ENCODE results near the gene MS4A10. TPM values are rescaled to one million over a fixed set of nuclear protein-coding genes. Genes with fewer than 3 reads are reported as not detected.

MS4A10 gene
- total and polyA plus RNA-seq, 8 donors = 0.18 TPM; not detected in 7

DNA sequence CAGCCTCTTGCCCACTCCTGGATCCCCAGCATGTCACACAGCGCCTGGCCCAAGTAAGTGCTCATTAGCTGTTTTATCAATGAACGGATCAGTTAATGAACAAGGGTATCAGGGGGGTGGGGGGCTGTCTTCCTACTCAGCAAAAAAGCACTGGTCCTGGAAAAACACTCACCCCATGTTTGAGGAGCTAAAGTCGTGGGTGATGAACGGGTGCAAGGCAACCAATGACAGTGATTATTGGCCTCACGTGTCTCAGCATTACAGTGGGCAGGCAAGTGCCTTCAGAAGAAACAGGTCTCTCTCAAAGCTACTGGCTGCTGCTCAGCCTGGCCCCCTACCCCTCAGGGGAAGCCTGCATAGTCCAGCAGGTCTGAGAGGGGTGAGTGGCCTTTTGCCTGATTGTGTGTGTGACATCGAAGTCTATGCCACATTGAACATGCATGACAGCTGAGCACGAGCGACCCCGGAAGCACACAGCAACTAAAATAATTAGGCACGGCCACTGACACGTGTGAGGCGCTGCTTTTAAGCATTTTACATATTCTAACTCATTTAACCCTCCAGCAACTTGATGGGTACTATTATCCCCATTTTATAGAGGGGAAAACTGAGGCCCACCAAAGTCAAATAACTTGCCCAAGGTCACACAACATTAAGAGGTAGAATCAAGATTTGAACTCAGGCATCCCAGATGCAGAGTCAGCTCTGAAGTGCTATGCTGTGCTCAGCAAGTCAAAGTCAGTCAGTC, 2.6 kb upstream of the MS4A10 start:
- H3K27me3 ChIP-seq = no peaks in the 10 kb centered on the region
- 83 to 89% (median 86%) methylated on average over 12 of the region's 12 CpGs for WGBS, 5 donors

DNA sequence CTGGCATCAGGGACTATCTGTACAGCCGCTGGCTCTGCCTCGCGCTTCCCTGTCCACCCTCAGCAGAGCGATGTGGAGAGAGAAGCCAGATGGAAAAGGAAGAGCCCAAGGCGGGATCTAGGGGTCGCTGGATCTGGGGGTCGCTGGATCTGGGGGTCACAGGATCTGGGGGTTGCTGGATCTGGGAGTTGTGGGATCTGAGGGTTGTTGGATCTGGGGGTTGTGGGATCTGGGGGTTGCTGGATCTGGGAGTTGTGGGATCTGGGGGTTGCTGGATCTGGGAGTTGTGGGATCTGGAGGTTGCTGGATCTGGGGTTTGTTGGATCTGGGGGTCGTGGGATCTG, 2.0 kb upstream of the MS4A10 start:
- intact Hi-C loops (cut with DNase I; ENCODE audit: low total_unique reads) = no loop called here
- H3K27me3 ChIP-seq = no peaks in the 10 kb centered on the region
- TF ChIP-seq EP300 (IDR thresholded peaks at IDR 0.05) (no peak), POLR2AphosphoS5 (IDR thresholded peaks at IDR 0.05) (no peak), POLR2A (IDR thresholded peaks at IDR 0.05) (no peak)
- TF ChIP-seq, protein P1, sequence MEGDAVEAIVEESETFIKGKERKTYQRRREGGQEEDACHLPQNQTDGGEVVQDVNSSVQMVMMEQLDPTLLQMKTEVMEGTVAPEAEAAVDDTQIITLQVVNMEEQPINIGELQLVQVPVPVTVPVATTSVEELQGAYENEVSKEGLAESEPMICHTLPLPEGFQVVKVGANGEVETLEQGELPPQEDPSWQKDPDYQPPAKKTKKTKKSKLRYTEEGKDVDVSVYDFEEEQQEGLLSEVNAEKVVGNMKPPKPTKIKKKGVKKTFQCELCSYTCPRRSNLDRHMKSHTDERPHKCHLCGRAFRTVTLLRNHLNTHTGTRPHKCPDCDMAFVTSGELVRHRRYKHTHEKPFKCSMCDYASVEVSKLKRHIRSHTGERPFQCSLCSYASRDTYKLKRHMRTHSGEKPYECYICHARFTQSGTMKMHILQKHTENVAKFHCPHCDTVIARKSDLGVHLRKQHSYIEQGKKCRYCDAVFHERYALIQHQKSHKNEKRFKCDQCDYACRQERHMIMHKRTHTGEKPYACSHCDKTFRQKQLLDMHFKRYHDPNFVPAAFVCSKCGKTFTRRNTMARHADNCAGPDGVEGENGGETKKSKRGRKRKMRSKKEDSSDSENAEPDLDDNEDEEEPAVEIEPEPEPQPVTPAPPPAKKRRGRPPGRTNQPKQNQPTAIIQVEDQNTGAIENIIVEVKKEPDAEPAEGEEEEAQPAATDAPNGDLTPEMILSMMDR (IDR thresholded peaks at IDR 0.05) = no peak
- no peaks in the 10 kb centered on the region for H3K36me3 ChIP-seq
- WGBS, 5 donors = 84 to 95% (median 93%) methylated on average over 8 of the region's 8 CpGs
- H3K4me1 ChIP-seq = peaks cover 0 to 19% (median 10%) of the 10 kb centered on the region in 4 donors
- no peaks in the 10 kb centered on the region for H3K9me3 ChIP-seq
- DNase-seq = no peak
- H3K4me3 ChIP-seq = no peak overlapping the region
- no peak overlapping the region for H3K27ac ChIP-seq

More for the DNA sequence above, 2.6 kb upstream of the MS4A10 start:
- TF ChIP-seq, protein P1 (IDR thresholded peaks at IDR 0.05) = no peak
- TF ChIP-seq POLR2AphosphoS5 (IDR thresholded peaks at IDR 0.05) = no peak
- no peak for TF ChIP-seq EP300 (IDR thresholded peaks at IDR 0.05)
- no peak for TF ChIP-seq POLR2A (IDR thresholded peaks at IDR 0.05)
- no peak for DNase-seq
- intact Hi-C loops (cut with DNase I; ENCODE audit: low total_unique reads) = no loop called here
- no peaks in the 10 kb centered on the region for H3K36me3 ChIP-seq
- H3K27ac ChIP-seq = no peak overlapping the region
- no peaks in the 10 kb centered on the region for H3K9me3 ChIP-seq
- peaks cover 0 to 19% (median 10%) of the 10 kb centered on the region in 4 donors for H3K4me1 ChIP-seq
- H3K4me3 ChIP-seq = no peak overlapping the region

DNA sequence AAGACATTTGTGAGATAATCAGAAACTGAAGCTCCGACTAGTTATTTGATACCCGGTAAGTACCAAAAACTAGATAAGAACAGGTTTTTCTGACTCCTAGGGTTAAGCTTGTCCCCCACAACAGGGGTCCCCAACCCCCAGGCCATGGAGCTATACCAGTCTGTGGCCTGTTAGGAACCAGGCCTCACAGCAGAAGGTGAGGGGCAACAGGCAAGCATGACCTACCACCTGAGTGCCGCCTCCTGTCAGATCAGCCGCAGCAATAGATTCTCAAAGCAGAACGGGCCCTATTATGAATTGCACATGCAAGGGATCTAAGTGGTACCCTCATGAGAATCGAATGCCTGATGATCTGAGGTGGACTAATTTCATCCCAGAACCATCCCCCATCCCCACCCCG, 1.2 kb upstream of the MS4A10 start:
- intact Hi-C loops (cut with DNase I; ENCODE audit: low total_unique reads) = no loop called here
- no peak overlapping the region for H3K27ac ChIP-seq
- TF ChIP-seq POLR2A (IDR thresholded peaks at IDR 0.05) (no peak), EP300 (IDR thresholded peaks at IDR 0.05) (no peak), POLR2AphosphoS5 (IDR thresholded peaks at IDR 0.05) (no peak)
- TF ChIP-seq, protein P1 (IDR thresholded peaks at IDR 0.05) = no peak
- no peak overlapping the region for H3K4me3 ChIP-seq
- H3K9me3 ChIP-seq = no peaks in the 10 kb centered on the region
- no peaks in the 10 kb centered on the region for H3K36me3 ChIP-seq
- H3K27me3 ChIP-seq = no peaks in the 10 kb centered on the region
- peaks cover 0 to 19% (median 10%) of the 10 kb centered on the region in 4 donors for H3K4me1 ChIP-seq
- 81 to 89% (median 83%) methylated on average over 7 of the region's 7 CpGs for WGBS, 5 donors
- no peak for DNase-seq

DNA sequence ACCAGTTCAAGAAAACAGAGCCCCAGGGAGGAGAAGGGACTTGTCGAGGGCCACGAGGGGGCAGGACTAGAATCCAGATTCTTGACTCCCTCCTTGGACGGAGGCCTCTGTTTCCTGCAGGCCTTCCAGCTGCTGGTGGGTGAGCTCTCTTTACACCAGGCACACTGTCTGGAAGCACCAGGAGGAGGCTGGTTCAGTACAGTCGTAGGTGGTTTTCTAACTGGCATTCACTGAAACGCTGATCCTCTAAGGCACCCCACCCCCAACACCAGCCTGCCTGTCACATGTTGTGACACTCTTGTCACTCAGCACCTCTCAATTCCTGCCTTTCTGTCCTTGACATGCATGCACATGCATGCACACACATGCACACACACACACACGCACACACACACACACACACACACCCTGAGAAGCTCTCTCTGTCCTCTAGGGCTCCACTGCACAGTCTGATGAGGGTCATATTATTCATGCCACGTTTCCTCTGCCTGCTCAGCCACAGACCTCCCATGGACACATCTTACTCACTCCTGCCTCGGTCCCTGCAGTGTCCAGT, 751 bp downstream of the MS4A10 start:
- H3K9me3 ChIP-seq = no peaks in the 10 kb centered on the region
- DNase-seq = no peak
- H3K4me1 ChIP-seq = peaks cover 0 to 19% (median 10%) of the 10 kb centered on the region in 4 donors
- WGBS, 5 donors = 57 to 68% (median 64%) methylated on average over 8 of the region's 8 CpGs
- no peaks in the 10 kb centered on the region for H3K36me3 ChIP-seq
- TF ChIP-seq POLR2AphosphoS5 (IDR thresholded peaks at IDR 0.05) (no peak), POLR2A (IDR thresholded peaks at IDR 0.05) (no peak), EP300 (IDR thresholded peaks at IDR 0.05) (no peak)
- TF ChIP-seq, protein P1 (IDR thresholded peaks at IDR 0.05) = no peak
- no peak overlapping the region for H3K27ac ChIP-seq
- no peak overlapping the region for H3K4me3 ChIP-seq
- no peaks in the 10 kb centered on the region for H3K27me3 ChIP-seq
- intact Hi-C loops (cut with DNase I; ENCODE audit: low total_unique reads) = no loop called here

Measured in stomach (tissue), 9 donors.